ENCODE measurements around the gene STK10.

DNA sequence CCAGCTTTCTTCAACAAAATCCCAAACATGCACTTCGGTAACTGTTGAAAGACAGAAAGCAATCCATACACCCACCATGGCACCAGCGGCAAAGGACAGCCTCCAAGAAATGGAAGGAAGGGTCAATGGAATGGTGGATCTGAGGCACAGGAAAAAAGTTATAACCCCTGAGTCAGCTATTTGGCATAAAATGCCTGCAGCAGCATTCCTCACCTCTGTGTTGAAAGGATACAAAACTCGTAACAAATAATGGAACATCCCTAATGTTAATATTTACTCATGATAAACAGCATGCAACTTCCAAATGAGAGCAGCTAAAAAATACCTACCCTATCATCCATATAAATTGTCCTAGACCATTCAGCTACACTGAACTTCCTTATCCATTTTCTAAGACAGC is 191.0 kb downstream of the STK10 start:
- TF ChIP-seq, protein P1, sequence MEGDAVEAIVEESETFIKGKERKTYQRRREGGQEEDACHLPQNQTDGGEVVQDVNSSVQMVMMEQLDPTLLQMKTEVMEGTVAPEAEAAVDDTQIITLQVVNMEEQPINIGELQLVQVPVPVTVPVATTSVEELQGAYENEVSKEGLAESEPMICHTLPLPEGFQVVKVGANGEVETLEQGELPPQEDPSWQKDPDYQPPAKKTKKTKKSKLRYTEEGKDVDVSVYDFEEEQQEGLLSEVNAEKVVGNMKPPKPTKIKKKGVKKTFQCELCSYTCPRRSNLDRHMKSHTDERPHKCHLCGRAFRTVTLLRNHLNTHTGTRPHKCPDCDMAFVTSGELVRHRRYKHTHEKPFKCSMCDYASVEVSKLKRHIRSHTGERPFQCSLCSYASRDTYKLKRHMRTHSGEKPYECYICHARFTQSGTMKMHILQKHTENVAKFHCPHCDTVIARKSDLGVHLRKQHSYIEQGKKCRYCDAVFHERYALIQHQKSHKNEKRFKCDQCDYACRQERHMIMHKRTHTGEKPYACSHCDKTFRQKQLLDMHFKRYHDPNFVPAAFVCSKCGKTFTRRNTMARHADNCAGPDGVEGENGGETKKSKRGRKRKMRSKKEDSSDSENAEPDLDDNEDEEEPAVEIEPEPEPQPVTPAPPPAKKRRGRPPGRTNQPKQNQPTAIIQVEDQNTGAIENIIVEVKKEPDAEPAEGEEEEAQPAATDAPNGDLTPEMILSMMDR (IDR thresholded peaks at IDR 0.05), result no peak
- no peak for TF ChIP-seq POLR2A (IDR thresholded peaks at IDR 0.05)

Measured in body of pancreas (tissue), 4 donors.